ENCODE measurements around the gene CAPN8.

- TF ChIP-seq CTCF (IDR thresholded peaks at IDR 0.05; ENCODE audit: insufficient read depth, low read depth, low read length) = no peak
- no peak for TF ChIP-seq EZH2 (IDR thresholded peaks at IDR 0.05; ENCODE audit: insufficient read depth, low read length)
Measured at GRCh38 chr1:223520200-223520599, 145.3 kb downstream of the CAPN8 start.
